ENCODE results near the gene NTMT2.

NTMT2 gene

DNA sequence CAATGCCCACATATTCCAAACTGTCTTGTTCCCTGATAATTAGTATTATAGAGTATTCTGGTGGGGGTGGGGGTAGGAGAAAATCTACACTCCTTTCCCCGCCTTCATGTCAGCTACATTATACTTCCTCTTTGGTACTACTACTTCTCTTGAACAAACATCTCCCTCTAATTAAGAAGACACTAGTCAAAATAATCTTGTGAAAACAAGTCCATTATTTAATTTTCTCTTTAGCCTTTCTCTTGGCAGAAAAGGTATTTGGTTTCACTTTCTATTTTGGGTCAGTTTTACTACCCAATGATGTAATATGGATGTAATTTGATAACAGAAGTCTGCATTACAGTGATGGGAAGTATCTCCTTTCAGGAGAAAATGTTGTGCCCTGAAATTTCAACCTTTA lies 22.5 kb downstream of the NTMT2 start (continued):
- no peak for TF ChIP-seq ZNF174 (tag by site-specific recombination; IDR thresholded peaks at IDR 0.05)
- no peak for TF ChIP-seq ZNF211 (tag by site-specific recombination; IDR thresholded peaks at IDR 0.05; ENCODE audit: low read depth)
- TF ChIP-seq, protein P1, sequence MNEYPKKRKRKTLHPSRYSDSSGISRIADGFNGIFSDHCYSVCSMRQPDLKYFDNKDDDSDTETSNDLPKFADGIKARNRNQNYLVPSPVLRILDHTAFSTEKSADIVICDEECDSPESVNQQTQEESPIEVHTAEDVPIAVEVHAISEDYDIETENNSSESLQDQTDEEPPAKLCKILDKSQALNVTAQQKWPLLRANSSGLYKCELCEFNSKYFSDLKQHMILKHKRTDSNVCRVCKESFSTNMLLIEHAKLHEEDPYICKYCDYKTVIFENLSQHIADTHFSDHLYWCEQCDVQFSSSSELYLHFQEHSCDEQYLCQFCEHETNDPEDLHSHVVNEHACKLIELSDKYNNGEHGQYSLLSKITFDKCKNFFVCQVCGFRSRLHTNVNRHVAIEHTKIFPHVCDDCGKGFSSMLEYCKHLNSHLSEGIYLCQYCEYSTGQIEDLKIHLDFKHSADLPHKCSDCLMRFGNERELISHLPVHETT (tag by site-specific recombination; IDR thresholded peaks at IDR 0.05): no peak
- 0 out of 2 replicates have a peak, but pooled peaks have one; percentile 67 for TF ChIP-seq ZXDB (tag by site-specific recombination; IDR thresholded peaks at IDR 0.05)
- TF ChIP-seq ZNF324 (tag by site-specific recombination; IDR thresholded peaks at IDR 0.05): no peak
- peak; percentile 82 for TF ChIP-seq WT1 (tag by site-specific recombination; IDR thresholded peaks at IDR 0.05)
- TF ChIP-seq ZNF791 (tag by site-specific recombination; IDR thresholded peaks at IDR 0.05): no peak
- TF ChIP-seq, protein P2, sequence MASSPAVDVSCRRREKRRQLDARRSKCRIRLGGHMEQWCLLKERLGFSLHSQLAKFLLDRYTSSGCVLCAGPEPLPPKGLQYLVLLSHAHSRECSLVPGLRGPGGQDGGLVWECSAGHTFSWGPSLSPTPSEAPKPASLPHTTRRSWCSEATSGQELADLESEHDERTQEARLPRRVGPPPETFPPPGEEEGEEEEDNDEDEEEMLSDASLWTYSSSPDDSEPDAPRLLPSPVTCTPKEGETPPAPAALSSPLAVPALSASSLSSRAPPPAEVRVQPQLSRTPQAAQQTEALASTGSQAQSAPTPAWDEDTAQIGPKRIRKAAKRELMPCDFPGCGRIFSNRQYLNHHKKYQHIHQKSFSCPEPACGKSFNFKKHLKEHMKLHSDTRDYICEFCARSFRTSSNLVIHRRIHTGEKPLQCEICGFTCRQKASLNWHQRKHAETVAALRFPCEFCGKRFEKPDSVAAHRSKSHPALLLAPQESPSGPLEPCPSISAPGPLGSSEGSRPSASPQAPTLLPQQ (tag by site-specific recombination; IDR thresholded peaks at IDR 0.05): no peak
- TF ChIP-seq ZNF10 (tag by site-specific recombination; IDR thresholded peaks at IDR 0.05): no peak
- TF ChIP-seq ZNF561 (tag by site-specific recombination; IDR thresholded peaks at IDR 0.05; ENCODE audit: borderline replicate concordance): no peak
- TF ChIP-seq ZNF677 (tag by site-specific recombination; IDR thresholded peaks at IDR 0.05): no peak
- TF ChIP-seq, protein P3, sequence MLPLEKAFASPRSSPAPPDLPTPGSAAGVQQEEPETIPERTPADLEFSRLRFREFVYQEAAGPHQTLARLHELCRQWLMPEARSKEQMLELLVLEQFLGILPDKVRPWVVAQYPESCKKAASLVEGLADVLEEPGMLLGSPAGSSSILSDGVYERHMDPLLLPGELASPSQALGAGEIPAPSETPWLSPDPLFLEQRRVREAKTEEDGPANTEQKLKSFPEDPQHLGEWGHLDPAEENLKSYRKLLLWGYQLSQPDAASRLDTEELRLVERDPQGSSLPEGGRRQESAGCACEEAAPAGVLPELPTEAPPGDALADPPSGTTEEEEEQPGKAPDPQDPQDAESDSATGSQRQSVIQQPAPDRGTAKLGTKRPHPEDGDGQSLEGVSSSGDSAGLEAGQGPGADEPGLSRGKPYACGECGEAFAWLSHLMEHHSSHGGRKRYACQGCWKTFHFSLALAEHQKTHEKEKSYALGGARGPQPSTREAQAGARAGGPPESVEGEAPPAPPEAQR (tag by site-specific recombination; IDR thresholded peaks at IDR 0.05): no peak
- TF ChIP-seq ZNF23 (tag by site-specific recombination; IDR thresholded peaks at IDR 0.05; ENCODE audit: borderline replicate concordance): no peak
- TF ChIP-seq ZNF223 (tag by site-specific recombination; IDR thresholded peaks at IDR 0.05): no peak
- no peak for TF ChIP-seq ZNF555 (tag by site-specific recombination; conservative IDR thresholded peaks at IDR 0.05)
- no peak for TF ChIP-seq ZNF2 (tag by site-specific recombination; IDR thresholded peaks at IDR 0.05)
- no peak for TF ChIP-seq ZNF146 (tag by site-specific recombination; IDR thresholded peaks at IDR 0.05)
- TF ChIP-seq GFI1B (tag by site-specific recombination; IDR thresholded peaks at IDR 0.05): no peak
- TF ChIP-seq MYNN (tag by site-specific recombination; IDR thresholded peaks at IDR 0.05; ENCODE audit: borderline replicate concordance): no peak
- TF ChIP-seq, protein P4, sequence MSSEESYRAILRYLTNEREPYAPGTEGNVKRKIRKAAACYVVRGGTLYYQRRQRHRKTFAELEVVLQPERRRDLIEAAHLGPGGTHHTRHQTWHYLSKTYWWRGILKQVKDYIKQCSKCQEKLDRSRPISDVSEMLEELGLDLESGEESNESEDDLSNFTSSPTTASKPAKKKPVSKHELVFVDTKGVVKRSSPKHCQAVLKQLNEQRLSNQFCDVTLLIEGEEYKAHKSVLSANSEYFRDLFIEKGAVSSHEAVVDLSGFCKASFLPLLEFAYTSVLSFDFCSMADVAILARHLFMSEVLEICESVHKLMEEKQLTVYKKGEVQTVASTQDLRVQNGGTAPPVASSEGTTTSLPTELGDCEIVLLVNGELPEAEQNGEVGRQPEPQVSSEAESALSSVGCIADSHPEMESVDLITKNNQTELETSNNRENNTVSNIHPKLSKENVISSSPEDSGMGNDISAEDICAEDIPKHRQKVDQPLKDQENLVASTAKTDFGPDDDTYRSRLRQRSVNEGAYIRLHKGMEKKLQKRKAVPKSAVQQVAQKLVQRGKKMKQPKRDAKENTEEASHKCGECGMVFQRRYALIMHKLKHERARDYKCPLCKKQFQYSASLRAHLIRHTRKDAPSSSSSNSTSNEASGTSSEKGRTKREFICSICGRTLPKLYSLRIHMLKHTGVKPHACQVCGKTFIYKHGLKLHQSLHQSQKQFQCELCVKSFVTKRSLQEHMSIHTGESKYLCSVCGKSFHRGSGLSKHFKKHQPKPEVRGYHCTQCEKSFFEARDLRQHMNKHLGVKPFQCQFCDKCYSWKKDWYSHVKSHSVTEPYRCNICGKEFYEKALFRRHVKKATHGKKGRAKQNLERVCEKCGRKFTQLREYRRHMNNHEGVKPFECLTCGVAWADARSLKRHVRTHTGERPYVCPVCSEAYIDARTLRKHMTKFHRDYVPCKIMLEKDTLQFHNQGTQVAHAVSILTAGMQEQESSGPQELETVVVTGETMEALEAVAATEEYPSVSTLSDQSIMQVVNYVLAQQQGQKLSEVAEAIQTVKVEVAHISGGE (tag by site-specific recombination; conservative IDR thresholded peaks at IDR 0.05; ENCODE audit: low read depth): no peak
- no peak for TF ChIP-seq HOXA7 (CRISPR knock-in tag; IDR thresholded peaks at IDR 0.05; ENCODE audit: borderline replicate concordance)
- no peak for TF ChIP-seq KLF1 (tag by site-specific recombination; IDR thresholded peaks at IDR 0.05)
- TF ChIP-seq, protein P5, sequence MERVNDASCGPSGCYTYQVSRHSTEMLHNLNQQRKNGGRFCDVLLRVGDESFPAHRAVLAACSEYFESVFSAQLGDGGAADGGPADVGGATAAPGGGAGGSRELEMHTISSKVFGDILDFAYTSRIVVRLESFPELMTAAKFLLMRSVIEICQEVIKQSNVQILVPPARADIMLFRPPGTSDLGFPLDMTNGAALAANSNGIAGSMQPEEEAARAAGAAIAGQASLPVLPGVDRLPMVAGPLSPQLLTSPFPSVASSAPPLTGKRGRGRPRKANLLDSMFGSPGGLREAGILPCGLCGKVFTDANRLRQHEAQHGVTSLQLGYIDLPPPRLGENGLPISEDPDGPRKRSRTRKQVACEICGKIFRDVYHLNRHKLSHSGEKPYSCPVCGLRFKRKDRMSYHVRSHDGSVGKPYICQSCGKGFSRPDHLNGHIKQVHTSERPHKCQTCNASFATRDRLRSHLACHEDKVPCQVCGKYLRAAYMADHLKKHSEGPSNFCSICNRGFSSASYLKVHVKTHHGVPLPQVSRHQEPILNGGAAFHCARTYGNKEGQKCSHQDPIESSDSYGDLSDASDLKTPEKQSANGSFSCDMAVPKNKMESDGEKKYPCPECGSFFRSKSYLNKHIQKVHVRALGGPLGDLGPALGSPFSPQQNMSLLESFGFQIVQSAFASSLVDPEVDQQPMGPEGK (tag by site-specific recombination; IDR thresholded peaks at IDR 0.05): peak; percentile 54
- no peak for TF ChIP-seq ZNF530 (tag by site-specific recombination; IDR thresholded peaks at IDR 0.05; ENCODE audit: low read depth)
- no peak for TF ChIP-seq ZNF184 (tag by site-specific recombination; IDR thresholded peaks at IDR 0.05)
- 0 out of 2 replicates have a peak, but pooled peaks have one; percentile 37 for TF ChIP-seq ZNF391 (tag by site-specific recombination; IDR thresholded peaks at IDR 0.05; ENCODE audit: borderline replicate concordance, low read depth)
- TF ChIP-seq, protein P6, sequence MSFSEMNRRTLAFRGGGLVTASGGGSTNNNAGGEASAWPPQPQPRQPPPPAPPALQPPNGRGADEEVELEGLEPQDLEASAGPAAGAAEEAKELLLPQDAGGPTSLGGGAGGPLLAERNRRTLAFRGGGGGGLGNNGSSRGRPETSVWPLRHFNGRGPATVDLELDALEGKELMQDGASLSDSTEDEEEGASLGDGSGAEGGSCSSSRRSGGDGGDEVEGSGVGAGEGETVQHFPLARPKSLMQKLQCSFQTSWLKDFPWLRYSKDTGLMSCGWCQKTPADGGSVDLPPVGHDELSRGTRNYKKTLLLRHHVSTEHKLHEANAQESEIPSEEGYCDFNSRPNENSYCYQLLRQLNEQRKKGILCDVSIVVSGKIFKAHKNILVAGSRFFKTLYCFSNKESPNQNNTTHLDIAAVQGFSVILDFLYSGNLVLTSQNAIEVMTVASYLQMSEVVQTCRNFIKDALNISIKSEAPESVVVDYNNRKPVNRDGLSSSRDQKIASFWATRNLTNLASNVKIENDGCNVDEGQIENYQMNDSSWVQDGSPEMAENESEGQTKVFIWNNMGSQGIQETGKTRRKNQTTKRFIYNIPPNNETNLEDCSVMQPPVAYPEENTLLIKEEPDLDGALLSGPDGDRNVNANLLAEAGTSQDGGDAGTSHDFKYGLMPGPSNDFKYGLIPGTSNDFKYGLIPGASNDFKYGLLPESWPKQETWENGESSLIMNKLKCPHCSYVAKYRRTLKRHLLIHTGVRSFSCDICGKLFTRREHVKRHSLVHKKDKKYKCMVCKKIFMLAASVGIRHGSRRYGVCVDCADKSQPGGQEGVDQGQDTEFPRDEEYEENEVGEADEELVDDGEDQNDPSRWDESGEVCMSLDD (tag by site-specific recombination; IDR thresholded peaks at IDR 0.05): no peak
- peak; percentile 77 for TF ChIP-seq PRDM1 (tag by site-specific recombination; IDR thresholded peaks at IDR 0.05)
